Endometrial microvascular endothelial cells (primary cell): ENCODE measurements around the gene MYO7A. TPM values are rescaled to one million over a fixed set of nuclear protein-coding genes. Genes with fewer than 3 reads are reported as not detected.

Experiments
- in situ Hi-C: cut with HindIII; loops from 2 replicates; pipeline ENCODE4 v1.10.0; 2017; ENCODE audit warnings: low sequenced_read_pairs, low pct_unique_long_range_greater_than_20kb; ENCODE audit errors: inconsistent ontology term
- total RNA-seq: library from RNA; depleted of rRNA; stranded (reverse); fragments of >200 nt; gene quantifications from one replicate; pipeline ENCODE4 v1.2.3, GENCODE V29; 2015; ENCODE audit errors: inconsistent ontology term

The MYO7A gene
- total RNA-seq, 1 donor from 2014 or later = not detected

DNA sequence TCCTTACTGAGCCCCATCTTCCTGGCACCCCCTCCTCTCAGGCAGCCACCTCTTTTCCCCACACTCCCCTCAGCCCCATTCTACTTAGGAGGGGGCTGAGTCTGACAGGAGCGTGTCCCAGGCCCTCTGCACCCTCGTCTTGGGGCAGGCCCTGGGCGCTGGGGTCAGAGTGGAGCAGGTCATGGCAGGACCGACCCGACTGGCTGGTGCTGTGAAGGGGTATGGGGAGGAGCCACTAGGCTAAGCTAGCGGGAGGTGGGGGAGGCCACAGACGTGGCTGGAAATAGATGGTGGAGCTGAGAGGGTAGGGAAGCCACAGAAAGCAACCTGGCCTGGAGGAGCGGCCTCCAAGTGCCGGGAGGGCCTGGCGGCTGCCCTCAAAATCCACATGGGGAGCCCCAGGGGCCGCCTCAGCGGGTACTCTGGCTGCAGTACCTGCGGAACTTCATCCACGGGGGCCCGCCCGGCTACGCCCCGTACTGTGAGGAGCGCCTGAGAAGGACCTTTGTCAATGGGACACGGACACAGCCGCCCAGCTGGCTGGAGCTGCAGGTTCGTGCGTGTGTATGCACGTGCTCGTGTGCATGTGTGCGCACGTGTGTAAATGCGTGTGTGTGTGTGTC, 61.7 kb downstream of the MYO7A start:
- in situ Hi-C loops = no loop called here

DNA sequence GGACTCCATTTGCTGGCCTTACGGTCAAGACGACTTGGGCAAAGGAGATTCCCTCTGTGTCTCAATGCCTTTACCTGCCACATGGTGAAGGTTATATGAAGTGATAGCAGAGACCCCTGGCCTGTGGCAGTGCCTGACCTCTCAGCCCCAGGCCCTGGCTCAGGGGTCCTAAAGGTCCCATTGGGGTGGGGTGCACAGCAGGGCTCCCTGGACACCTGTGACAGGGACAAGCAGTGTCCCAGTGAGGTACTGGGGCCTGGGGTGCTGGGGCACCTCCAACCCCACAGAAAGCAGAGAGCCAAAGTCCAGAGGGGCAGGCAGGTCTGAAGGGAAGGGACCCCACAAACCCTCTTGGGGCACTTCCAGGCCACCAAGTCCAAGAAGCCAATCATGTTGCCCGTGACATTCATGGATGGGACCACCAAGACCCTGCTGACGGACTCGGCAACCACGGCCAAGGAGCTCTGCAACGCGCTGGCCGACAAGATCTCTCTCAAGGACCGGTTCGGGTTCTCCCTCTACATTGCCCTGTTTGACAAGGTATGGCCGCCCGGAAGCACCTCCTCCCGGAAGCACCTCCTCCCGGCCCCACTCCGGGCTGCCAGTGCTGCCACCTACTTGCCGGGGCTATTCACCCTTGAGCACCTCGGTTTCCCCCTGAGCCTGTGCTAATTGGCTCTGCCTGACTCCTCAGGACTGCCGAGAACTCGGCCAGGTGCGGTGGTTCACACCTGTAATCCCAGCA, 62.5 kb downstream of the MYO7A start:
- in situ Hi-C loops = no loop called here

DNA sequence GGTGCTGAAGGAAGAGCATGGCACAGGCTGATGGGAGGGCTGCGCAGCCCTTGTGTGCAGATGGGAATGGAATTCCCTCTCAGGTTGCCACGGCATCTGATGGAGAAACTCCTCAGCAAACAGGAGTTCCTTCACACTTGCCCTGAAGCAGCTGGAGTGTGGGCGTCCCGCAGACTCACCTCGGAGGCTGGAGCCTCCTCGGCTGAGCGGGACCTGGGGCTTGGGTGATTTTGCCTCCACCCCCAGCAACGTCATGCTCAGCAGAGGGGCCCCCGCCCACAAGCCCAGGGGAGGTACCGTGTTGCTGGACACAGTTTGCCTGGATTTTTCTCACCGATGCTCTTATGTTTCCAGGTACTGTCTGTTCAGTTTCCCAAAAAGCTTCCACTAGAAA, 63.4 kb downstream of the MYO7A start:
- in situ Hi-C loops = no loop called here

DNA sequence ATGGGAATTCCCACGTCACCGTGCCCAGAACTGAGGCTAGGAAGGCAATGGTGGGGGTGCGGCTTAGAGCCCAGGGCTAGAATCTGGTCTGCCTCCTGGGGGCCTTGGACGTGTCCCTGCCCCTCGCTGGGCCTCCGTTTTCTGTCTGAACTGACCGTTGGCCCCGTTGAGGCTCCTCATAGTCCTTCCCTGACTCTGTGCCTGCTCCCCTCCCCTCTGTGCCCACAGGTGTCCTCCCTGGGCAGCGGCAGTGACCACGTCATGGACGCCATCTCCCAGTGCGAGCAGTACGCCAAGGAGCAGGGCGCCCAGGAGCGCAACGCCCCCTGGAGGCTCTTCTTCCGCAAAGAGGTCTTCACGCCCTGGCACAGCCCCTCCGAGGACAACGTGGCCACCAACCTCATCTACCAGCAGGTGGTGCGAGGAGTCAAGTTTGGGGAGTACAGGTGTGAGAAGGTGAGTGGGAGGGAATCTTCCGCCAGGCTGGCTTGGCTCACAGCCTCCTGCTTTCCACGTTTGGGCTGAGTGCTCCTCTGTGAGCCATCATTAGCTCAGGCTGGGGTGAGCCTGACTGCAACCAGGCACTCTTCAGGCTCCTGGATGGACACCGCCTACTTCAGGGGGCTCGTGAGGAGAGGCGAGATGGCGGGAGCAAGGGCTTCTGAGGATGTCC, 63.9 kb downstream of the MYO7A start:
- in situ Hi-C loops = no loop called here

DNA sequence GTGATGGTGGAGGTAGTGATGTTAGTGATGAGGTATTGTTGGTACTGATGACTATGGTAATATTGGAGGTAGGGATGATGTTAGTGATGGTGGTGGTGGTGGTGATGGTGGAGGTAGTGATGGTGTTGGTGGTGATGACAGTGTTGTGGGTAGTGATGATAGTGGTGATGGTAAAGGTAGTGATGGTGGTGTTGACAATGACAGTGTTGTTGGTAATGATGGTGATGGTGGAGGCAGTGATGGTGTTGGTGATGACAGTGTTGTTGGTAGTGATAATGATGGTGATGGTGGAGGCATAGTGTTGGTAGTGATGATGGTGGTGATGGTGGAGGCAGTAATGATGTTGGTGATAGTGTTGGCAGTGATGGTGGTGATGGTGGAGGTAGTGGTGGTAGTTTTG, 65.1 kb downstream of the MYO7A start:
- in situ Hi-C loops = no loop called here

DNA sequence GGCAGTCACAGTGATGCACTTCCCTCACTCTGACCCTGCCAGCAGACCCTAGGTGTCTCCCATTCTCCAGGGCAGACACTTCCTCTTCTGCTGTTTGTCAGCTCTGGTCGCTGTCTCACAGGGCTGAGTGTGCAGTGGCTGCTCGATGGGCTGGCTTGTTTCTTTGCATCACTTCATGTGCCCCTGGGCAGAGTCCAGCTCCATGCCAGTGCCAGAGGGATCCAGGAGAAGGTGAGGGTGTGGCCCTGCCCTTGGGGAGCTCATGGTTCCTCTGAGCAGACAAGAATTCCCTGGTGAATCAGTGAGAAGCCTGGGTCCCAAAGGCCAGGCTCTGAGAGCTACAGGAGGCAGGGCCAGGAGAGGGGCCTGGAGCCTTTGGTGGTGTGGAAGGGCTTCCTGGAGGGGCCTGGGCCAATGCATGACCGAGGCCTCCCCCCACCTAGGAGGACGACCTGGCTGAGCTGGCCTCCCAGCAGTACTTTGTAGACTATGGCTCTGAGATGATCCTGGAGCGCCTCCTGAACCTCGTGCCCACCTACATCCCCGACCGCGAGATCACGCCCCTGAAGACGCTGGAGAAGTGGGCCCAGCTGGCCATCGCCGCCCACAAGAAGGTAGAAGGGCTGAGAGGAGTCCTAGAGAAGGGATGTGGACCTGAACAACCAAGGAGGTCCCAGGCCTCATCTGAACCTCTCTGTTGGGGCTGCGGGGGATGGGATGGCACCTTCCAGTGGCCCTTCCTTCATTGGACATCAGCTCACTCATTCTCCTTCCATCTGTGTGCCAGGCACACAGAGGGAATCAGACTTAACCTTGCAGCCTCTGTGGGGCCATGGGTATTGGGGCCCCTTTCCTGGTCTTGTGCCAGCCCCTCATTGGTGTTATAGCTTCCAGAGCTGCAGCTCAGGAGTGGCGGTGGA, 66.1 kb downstream of the MYO7A start:
- in situ Hi-C loops = no loop called here

DNA sequence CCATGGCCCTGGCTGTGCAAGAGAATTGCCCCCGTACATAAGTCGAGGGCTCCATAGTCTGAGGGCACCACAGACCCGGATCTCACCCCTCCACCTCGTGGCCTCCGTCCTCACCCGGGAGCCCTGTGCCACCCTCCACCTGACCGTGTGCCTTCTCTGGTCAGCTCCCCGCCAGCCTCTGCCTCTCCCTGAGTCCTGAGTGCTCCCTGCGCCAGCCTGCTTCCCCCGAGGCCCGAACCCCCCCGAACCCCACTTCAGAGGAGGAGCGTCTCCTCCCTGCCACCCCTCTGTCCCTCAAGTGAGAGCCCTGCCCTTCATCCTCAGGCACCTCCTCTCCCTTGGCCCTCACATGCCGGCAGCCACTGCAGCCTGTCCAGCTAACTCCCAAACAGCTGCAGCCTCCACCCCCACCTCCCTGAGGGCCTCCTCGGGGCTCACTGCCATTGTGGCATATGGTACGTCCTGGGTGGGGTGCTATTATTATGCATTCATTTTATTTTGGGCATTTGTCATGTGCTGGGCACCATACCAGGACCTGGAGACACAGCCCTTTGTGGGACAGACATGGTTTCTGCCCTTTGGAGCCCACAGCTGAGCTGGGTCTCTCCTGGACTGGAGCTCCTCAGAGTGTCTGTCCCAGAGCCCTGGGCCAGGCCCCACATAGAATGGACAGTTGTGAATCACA, 67.2 kb downstream of the MYO7A start:
- in situ Hi-C loops = no loop called here

DNA sequence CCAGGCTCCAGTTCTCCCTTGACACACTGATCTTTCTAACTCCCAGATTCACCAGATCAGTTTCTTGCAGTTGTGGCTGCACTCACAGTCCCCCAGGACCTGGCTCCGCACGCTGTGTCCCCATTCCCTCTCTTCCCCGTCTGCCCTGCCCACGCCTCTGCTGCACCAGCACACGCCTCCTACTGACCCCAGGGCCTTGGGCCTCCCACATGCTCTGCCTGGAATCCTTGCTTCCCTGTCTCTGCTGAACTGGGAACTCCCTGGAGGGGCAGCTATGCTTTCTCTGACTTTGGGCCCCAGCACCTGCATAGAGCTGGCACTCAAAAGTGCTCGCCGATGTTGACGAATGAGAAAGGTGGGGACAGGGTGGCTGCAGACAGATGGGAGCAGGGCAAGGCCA, 68.9 kb downstream of the MYO7A start:
- in situ Hi-C loops = no loop called here

DNA sequence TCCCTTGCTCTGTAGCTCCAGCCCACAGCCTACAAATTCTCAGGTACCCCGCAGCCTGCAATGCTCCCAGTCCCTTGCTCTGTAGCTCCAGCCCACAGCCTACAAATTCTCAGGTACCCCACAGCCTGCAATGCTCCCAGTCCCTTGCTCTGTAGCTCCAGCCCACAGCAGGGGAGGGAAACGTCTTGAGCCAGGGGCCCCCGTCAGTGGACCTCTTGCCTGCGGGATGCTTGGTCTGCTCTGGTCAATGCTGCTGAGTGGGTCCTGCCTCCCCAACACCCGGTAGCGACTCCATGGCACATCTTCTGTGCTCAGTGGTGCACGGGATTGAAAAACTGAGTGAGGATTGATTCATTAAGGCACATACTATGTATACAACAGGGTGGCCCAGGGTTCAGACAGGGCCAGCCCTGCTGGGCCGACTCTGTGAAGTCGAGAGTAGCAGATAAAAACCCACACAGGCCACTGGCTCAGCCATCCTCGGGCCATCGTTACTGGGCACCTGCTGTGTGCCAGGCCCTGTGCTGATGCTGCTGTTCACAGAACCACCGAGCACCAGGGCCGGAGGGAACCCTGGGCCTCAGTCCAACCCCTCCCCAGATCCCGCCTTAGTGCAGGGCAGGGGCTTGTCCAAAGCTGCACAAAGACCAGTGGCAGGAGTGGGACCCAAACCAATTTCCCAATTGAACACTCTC, 69.7 kb downstream of the MYO7A start:
- in situ Hi-C loops = no loop called here

DNA sequence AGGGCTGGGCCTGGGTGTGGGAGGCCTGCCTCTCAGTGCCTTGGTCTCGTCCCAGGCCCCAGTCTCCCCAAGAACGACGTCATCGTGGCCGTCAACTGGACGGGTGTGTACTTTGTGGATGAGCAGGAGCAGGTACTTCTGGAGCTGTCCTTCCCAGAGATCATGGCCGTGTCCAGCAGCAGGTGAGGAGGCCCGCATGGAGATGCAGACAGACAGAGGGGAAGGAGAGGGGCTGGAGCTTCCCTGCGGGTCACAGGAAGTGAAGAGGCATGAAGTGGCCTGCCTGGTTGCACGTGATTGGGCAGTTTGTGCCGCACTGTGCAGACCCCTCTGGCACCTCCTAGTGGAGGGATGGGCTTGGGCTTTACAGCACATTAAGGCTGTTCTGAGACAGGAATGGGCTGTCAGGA, 70.4 kb downstream of the MYO7A start:
- in situ Hi-C loops = no loop called here

DNA sequence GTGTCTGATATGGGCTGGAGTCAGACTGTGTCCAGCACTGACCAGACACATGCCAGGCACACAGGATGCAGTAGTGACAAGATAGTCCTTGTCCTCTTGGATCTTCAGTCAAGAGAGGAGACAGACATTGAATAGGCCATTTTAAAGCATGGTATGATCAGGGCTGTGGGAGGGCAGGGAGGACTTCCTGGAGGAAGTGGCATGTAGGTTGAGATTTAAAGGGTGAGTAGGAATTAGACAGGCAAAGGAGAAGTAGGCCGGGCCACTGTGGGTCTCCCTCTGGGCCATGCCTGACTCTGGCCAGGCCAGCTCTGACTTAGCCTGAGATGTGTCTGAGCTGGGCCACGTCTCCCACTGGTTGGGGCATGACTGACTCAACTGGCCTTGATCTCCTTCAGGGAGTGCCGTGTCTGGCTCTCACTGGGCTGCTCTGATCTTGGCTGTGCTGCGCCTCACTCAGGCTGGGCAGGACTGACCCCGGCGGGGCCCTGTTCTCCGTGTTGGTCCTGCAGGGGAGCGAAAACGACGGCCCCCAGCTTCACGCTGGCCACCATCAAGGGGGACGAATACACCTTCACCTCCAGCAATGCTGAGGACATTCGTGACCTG, 71.2 kb downstream of the MYO7A start:
- in situ Hi-C loops = no loop called here

DNA sequence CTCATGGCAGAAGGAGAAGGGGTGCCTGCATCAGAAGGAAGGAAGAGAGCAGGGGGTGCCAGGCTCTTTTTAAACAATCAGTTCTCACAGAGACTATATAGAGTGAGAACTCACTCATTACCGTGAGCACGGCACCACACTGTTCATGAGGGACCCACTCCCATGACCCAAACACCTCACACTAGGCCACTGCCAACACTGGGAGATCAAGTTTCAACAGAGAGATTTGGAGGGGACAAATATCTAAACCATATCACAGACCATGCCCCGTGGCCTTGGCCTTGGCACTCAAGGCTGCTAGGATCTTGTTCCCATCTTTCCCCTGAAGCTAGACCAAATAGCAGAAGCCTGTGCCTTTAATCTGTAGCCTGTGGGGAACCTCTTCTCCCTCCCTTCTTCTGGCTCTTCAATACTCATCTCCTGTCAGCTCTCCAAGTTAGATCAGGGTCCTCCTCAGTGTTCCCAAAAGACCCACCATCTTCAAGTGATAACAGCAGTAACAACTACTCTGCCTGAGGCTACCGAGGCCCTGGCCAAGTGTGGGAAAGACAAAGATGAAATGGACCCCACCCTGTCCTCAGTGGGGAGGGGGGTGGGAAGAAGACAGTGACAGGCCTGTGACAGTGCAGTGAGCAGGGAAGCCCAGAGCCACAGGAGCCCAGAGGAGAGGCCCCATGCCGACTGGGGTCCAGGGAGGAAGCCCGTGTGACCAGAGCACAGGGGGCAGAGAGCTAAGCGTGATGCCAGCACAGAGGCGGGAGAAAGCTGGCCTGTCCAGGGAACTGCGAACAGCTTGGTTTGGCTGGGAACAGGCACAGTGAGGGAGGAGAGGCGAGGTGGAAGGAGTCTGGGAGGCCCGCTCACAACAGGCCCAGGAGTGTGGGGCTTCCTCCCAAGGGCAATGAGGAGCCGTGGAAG, 72.6 kb downstream of the MYO7A start:
- in situ Hi-C loops = loop anchor here (10.0 kb wide), 1 partner anchor 244 kb away; no protein-coding TSS in a partner anchor

DNA sequence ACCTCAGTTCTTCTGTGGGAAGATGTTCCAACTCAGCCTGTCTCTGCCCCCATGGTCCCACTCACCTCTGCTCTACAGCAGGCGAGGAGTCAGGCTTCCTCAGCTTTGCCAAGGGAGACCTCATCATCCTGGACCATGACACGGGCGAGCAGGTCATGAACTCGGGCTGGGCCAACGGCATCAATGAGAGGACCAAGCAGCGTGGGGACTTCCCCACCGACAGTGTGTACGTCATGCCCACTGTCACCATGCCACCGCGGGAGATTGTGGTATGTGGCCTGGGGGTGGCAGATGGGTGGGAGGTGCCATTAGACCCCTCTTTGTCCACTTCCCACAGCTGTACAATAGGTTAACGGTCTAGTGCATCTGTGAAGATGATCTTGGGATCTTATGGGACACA, 73.3 kb downstream of the MYO7A start:
- in situ Hi-C loops = loop anchor here (10.0 kb wide), 1 partner anchor 243 kb away; no protein-coding TSS in a partner anchor

DNA sequence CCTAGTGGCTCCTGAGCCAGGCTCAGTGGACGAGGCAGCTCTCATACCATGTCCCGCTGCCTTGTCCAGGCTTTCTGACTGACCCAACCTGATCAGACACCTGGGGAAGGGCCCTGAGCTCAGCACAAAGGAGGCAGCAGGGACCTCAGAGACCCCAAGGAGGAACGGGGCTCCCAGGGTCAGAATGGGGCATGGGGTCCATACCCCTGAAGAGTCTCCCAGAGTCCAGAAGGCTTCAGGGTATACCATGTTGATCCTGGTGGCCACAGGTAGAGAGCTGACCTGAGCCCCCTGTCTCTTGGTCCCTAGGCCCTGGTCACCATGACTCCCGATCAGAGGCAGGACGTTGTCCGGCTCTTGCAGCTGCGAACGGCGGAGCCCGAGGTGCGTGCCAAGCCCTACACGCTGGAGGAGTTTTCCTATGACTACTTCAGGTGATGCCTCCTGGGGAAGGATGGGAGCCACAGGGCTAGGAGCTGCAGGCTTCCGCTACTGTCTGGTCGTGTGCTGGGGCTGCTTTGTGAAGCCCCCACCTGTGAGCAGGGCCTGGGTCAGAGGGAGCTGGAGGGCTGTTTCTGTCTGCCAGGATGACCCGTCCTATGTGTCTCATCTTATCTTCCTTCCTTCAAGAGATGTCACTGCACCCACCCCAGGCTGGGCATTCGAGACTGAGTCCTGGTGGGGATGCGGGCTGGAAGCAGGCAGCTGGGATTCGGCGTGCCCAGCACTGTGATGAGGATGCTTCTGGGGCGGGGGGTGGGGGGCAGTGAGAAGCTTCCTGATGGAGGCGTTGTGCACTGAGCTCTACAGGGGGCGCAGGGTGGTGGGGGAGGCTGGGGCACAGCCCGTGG, 74.2 kb downstream of the MYO7A start:
- in situ Hi-C loops = loop anchor here (10.0 kb wide), 1 partner anchor 243 kb away; no protein-coding TSS in a partner anchor

DNA sequence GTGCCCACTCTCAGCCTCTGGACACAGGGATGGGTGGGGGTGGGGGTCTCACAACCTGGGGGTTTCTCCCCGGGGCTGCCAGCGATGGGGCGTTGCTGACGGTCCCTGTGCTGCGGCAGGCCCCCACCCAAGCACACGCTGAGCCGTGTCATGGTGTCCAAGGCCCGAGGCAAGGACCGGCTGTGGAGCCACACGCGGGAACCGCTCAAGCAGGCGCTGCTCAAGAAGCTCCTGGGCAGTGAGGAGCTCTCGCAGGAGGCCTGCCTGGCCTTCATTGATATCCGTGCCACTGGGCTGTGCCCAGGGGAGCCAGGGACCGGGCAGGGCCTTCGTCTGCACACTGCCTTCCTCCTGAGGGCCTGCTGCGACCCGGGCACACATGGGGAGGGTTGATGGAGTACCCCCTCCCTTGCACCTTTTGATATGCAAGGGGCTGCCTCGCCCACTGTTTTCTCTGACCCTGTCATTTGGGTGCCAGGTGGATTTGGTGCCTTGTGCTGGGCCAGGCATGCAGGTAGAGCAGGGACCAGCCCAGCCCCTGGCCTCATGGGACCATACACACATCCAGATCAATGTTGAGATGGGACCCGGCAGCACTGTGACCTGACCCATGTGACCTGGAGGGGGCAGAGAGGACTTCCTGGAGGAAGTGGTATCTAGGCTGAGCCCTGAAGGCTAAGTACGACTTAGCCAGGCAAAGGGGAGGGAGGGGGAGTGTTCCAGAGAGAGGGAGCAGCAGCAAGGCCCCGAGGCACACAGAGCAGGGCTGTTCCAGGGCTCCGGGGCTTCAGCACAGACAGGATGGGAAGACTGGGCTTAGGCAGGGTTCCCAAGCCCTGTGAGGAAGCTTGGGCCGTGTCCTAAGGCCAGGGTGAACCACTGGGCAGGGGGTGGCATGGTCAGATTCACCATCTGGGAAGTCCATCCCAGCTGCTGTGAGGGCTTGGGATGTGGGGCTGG, 75.2 kb downstream of the MYO7A start:
- in situ Hi-C loops = loop anchor here (10.0 kb wide), 1 partner anchor 242 kb away; no protein-coding TSS in a partner anchor
